PC-9 (cell line): ENCODE results near the gene ITPKB. TPM values are rescaled to one million over a fixed set of nuclear protein-coding genes. Genes with fewer than 3 reads are reported as not detected.
"Not testable (repeated sequence)": the region's sequence is repeated elsewhere in the genome, so short reads cannot be mapped to it uniquely, and the experiment has no call there.

Experiments used
- BruUV-seq: library from RNA; stranded (reverse); fragments of 400-500 nt; replicated peaks from 2 replicates; lab custom pipeline; 2021; lab: Mats Ljungman, UMichigan
- CTCF ChIA-PET: fragments of 300-600 bp; sonication (Branson Sonifier 250); formaldehyde crosslinking; loops from one replicate; lab custom pipeline; 2022; ENCODE audit warnings: antibody characterized with exemption; lab: Charles Lee
- POLR2A ChIA-PET: fragments of 300-600 bp; sonication (Branson Sonifier 250); formaldehyde crosslinking; loops from one replicate; lab custom pipeline; 2022; ENCODE audit warnings: antibody characterized with exemption; ENCODE audit not compliant: unreplicated experiment; lab: Charles Lee
- DNase-seq, 2 experiments: peaks; one replicate each; pipeline versions ENCODE4 v3.0.0 to v3.0.0-alpha.2; 2015 to 2022; ENCODE audit warnings: mixed read lengths in 1 of 2
- H2AFZ ChIP-seq: fragments of 200-600 bp; sonication (generic); 2 replicates; pipeline ENCODE4 v1.8.1; 2017; ENCODE audit warnings: antibody characterized with exemption
- H3F3A ChIP-seq: fragments of 200-600 bp; sonication (generic); 2 replicates; pipeline ENCODE4 v1.8.1; 2017; ENCODE audit warnings: antibody characterized with exemption, mild to moderate bottlenecking, low read depth; ENCODE audit not compliant: insufficient read depth
- H3K27ac ChIP-seq: fragments of 200-600 bp; sonication (generic); 2 replicates; pipeline ENCODE4 v1.6.1; 2016; ENCODE audit warnings: mixed run types
- H3K27me3 ChIP-seq: fragments of 200-600 bp; sonication (generic); 2 replicates; pipeline ENCODE4 v1.6.1; 2016; ENCODE audit warnings: low read depth, mixed run types; ENCODE audit not compliant: insufficient read depth
- H3K36me3 ChIP-seq: fragments of 200-600 bp; sonication (generic); 2 replicates; pipeline ENCODE4 v1.6.1; 2016; ENCODE audit warnings: low read depth, mixed run types
- H3K4me1 ChIP-seq: fragments of 200-600 bp; sonication (generic); replicated peaks from 2 replicates; pipeline ENCODE4 v1.6.1; 2016; ENCODE audit warnings: mixed run types; ENCODE audit not compliant: insufficient read depth
- H3K4me2 ChIP-seq: fragments of 200-600 bp; sonication (generic); 2 replicates; pipeline ENCODE4 v1.6.1; 2017; ENCODE audit warnings: mixed run types
- H3K4me3 ChIP-seq: fragments of 200-600 bp; sonication (generic); 2 replicates; pipeline ENCODE4 v1.6.1; 2016; ENCODE audit warnings: mixed run types
- H3K79me2 ChIP-seq: fragments of 200-600 bp; sonication (generic); 2 replicates; pipeline ENCODE4 v1.6.1; 2017; ENCODE audit warnings: low read depth, mixed run types
- H3K9me2 ChIP-seq: fragments of 200-600 bp; sonication (generic); 2 replicates; pipeline ENCODE4 v1.8.1; 2017; ENCODE audit warnings: mild to moderate bottlenecking; ENCODE audit not compliant: insufficient read depth
- H3K9me3 ChIP-seq: fragments of 200-600 bp; sonication (generic); 2 replicates; pipeline ENCODE4 v1.8.1; 2016; ENCODE audit warnings: low read depth; ENCODE audit not compliant: insufficient read depth
- H4K20me1 ChIP-seq: fragments of 200-600 bp; sonication (generic); 2 replicates; pipeline ENCODE4 v1.8.1; 2017; ENCODE audit not compliant: insufficient read depth
- CTCF ChIP-seq: fragments of 200-600 bp; sonication (generic); conservative IDR thresholded peaks from 2 replicates; pipeline ENCODE4 v1.6.1; 2017; ENCODE audit warnings: mixed run types, antibody characterized with exemption, mild to moderate bottlenecking, moderate library complexity
- EZH2 ChIP-seq: fragments of 200-600 bp; sonication (generic); IDR thresholded peaks from 2 replicates; pipeline ENCODE4 v1.8.0; 2017; ENCODE audit warnings: antibody characterized with exemption, low read depth
- intact Hi-C: fragments of 100-400 bp; cut with micrococcal nuclease; formaldehyde crosslinking; loops from one replicate; pipeline ENCODE4 v1.10.0; 2022; ENCODE audit not compliant: unreplicated experiment
- total RNA-seq: library from RNA; stranded (reverse); gene quantifications from 2 replicates; pipeline ENCODE4 v1.2.3, GENCODE V29; 2021

ITPKB gene
- total RNA-seq, 1 experiment from 2014 or later: 13.4 TPM

- H3K4me1 ChIP-seq: peaks cover 21% of the 10 kb centered on the region
- no peaks in the 10 kb centered on the region for H3K27me3 ChIP-seq
- H4K20me1 ChIP-seq: peaks cover 2% of the 10 kb centered on the region; the same call in 1 of the 2 replicates
- H3K9me2 ChIP-seq: no peaks in the 10 kb centered on the region
- no peak for DNase-seq
- no peak overlapping the region for H3K27ac ChIP-seq
- no TSS peak for BruUV-seq
- H3K36me3 ChIP-seq: no peaks in the 10 kb centered on the region
- H3F3A ChIP-seq: peaks cover 5% of the 10 kb centered on the region; the same call in 1 of the 2 replicates
- no peak overlapping the region for H2AFZ ChIP-seq
- no peak overlapping the region for H3K4me3 ChIP-seq
- peak overlapping the region; percentile 29; the same call in 1 of the 2 replicates for H3K4me2 ChIP-seq
- ChIA-PET POLR2A (no interaction called here), CTCF (no interaction called here)
- H3K9me3 ChIP-seq: no peaks in the 10 kb centered on the region
- H3K79me2 ChIP-seq: peaks cover 19% of the 10 kb centered on the region
- intact Hi-C loops: loop anchor here (2.0 kb wide), 1 partner anchor 16 kb away; the partner anchor contains the start of gene ITPKB
- TF ChIP-seq EZH2: no peak
- no peak for TF ChIP-seq CTCF
Measured at GRCh38 chr1:226722901-226723656, 16.0 kb downstream of the ITPKB start.

- CTCF ChIA-PET: no interaction called here
- no peak for DNase-seq
- POLR2A ChIA-PET: no interaction called here
- Histone ChIP-seq H3K36me3 (no peaks in the 10 kb centered on the region), H3K79me2 (peaks cover 13% of the 10 kb centered on the region), H3K27me3 (no peaks in the 10 kb centered on the region), H2AFZ (no peak overlapping the region), H3F3A (peaks cover 5% of the 10 kb centered on the region; the same call in 1 of the 2 replicates), H3K4me1 (peaks cover 21% of the 10 kb centered on the region), H3K4me3 (no peak overlapping the region), H3K4me2 (no peak overlapping the region), H3K27ac (no peak overlapping the region), H3K9me2 (no peaks in the 10 kb centered on the region), H3K9me3 (no peaks in the 10 kb centered on the region), H4K20me1 (peaks cover 2% of the 10 kb centered on the region; the same call in 1 of the 2 replicates)
- TF ChIP-seq EZH2: no peak
- TF ChIP-seq CTCF: no peak
- intact Hi-C loops: loop anchor here (2.0 kb wide), 1 partner anchor 16 kb away; the partner anchor contains the start of gene ITPKB
- no TSS peak for BruUV-seq
Measured at GRCh38 chr1:226722240-226722900, 16.7 kb downstream of the ITPKB start.

GRCh38 chr1:226720574-226720973 is 18.5 kb downstream of the ITPKB start:
- H3K4me2 ChIP-seq, CTCF ChIA-PET, H3K36me3 ChIP-seq, H3K9me3 ChIP-seq, DNase-seq, BruUV-seq, H3F3A ChIP-seq, H4K20me1 ChIP-seq, POLR2A ChIA-PET, H3K27ac ChIP-seq, H3K4me3 ChIP-seq, H2AFZ ChIP-seq, intact Hi-C loops, H3K9me2 ChIP-seq, H3K27me3 ChIP-seq: not testable (repeated sequence)
- Histone ChIP-seq H3K79me2 (peaks cover 13% of the 10 kb centered on the region), H3K4me1 (peaks cover 21% of the 10 kb centered on the region)
